ENCODE measurements around the gene XPO5.

Gene XPO5

DNA sequence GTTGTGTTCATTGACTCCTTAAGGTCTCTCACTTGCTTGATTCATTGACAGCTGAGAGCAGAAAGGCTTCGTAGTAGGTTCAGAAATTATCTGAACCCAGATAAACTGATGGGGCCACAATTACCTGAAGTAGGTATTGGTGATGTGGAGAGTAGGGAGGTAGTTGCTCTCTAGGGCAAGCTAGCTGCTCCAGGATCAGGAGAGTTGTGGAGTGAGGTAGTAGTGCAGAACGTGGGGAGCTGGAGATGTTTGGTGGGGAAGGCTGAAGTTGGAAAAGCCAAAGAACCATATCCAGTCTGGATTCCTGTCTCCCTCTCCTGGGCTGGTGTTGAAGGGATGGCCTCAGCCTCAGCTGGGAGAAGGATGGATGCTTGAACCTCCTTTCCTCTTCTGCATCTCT, 82.6 kb downstream of the XPO5 start:
- H3K14ac ChIP-seq (ENCODE audit: low read length in 2 of 2): no peak overlapping the region
- H4K8ac ChIP-seq (ENCODE audit: low read length): no peak overlapping the region
- H3K4me1 ChIP-seq (ENCODE audit: control insufficient read depth, insufficient read depth, low read depth, low read length): peaks cover 36% of the 10 kb centered on the region
- H2BK12ac ChIP-seq (ENCODE audit: low read length in 2 of 2): no peak overlapping the region
- no peak overlapping the region for H2BK5ac ChIP-seq (ENCODE audit: low read depth, low read length, poor library complexity, severe bottlenecking)
- no peak overlapping the region for H2BK15ac ChIP-seq (ENCODE audit: low read depth, poor library complexity, severe bottlenecking)
- H3K4me2 ChIP-seq (ENCODE audit: low read length, poor library complexity, severe bottlenecking): no peak overlapping the region
- H3K9me3 ChIP-seq (ENCODE audit: control insufficient read depth, low read length): no peaks in the 10 kb centered on the region
- H3K23ac ChIP-seq (ENCODE audit: low read length in 2 of 2): no peak overlapping the region
- H2AFZ ChIP-seq (ENCODE audit: low read depth, low read length): no peak overlapping the region
- no peak overlapping the region for H3K4me3 ChIP-seq (ENCODE audit: insufficient read depth in 1 of 2, low read depth in 1 of 2, low read length in 2 of 2)
- no peak overlapping the region for H4K91ac ChIP-seq (ENCODE audit: low read length)
- WGBS: 66% methylated on average over 2 of the region's 2 CpGs
- peaks cover 27% of the 10 kb centered on the region for H3K79me1 ChIP-seq (replicated peaks; ENCODE audit: low read length, poor library complexity, severe bottlenecking)
- H3K36me3 ChIP-seq (ENCODE audit: control insufficient read depth in 1 of 2, insufficient read depth in 2 of 2, low read depth in 1 of 2, low read length in 2 of 2): peaks cover 9 to 30% of the 10 kb centered on the region in 2 experiments
- no peak overlapping the region for H3K27ac ChIP-seq (ENCODE audit: low read length, poor library complexity, severe bottlenecking)
- H3K18ac ChIP-seq (ENCODE audit: low read depth in 1 of 2, low read length in 2 of 2): no peak overlapping the region
- no peak for DNase-seq
- no peak overlapping the region for H2AK5ac ChIP-seq (ENCODE audit: low read length, severe bottlenecking)
- H3K4ac ChIP-seq (ENCODE audit: low read depth in 1 of 2, low read length in 2 of 2): no peak overlapping the region
- no peak overlapping the region for H2BK120ac ChIP-seq (ENCODE audit: low read depth, low read length)
- no peaks in the 10 kb centered on the region for H3K27me3 ChIP-seq (ENCODE audit: control insufficient read depth in 1 of 2, insufficient read depth in 1 of 2, low read length in 2 of 2)
- no peak overlapping the region for H3K9ac ChIP-seq (ENCODE audit: low read length)

DNA sequence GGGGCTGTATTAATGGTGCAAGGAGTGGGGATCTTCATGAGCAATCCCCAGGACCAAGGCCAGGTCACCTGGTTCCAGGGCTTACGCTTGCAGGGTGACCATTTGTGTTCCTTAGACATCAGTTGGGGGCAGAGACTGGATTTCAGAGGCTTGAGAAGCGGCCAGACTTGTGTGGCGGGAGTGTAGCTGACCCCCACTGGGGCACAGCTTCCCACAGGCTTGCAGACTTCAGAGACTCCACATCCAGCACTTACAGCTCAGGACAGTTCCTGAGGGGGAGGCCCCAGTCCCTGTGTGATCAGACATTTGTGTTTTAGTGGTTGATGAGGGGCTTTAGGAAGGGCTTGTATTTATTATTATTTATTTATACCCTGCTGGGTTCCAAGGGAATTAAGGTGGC, 83.2 kb downstream of the XPO5 start:
- Histone ChIP-seq H2BK120ac (ENCODE audit: low read depth, low read length) (no peak overlapping the region), H3K23ac (ENCODE audit: low read length in 2 of 2) (no peak overlapping the region), H3K4ac (ENCODE audit: low read depth in 1 of 2, low read length in 2 of 2) (no peak overlapping the region), H4K91ac (ENCODE audit: low read length) (no peak overlapping the region), H3K27me3 (ENCODE audit: control insufficient read depth in 1 of 2, insufficient read depth in 1 of 2, low read length in 2 of 2) (no peaks in the 10 kb centered on the region), H3K4me1 (ENCODE audit: control insufficient read depth, insufficient read depth, low read depth, low read length) (peaks cover 34% of the 10 kb centered on the region), H4K8ac (ENCODE audit: low read length) (no peak overlapping the region), H2BK5ac (ENCODE audit: low read depth, low read length, poor library complexity, severe bottlenecking) (no peak overlapping the region), H3K36me3 (ENCODE audit: control insufficient read depth in 1 of 2, insufficient read depth in 2 of 2, low read depth in 1 of 2, low read length in 2 of 2) (peaks cover 4 to 26% of the 10 kb centered on the region in 2 experiments), H2AFZ (ENCODE audit: low read depth, low read length) (no peak overlapping the region), H3K79me1 (replicated peaks; ENCODE audit: low read length, poor library complexity, severe bottlenecking) (peaks cover 26% of the 10 kb centered on the region), H2BK12ac (ENCODE audit: low read length in 2 of 2) (no peak overlapping the region), H3K27ac (ENCODE audit: low read length, poor library complexity, severe bottlenecking) (no peak overlapping the region), H3K4me2 (ENCODE audit: low read length, poor library complexity, severe bottlenecking) (no peak overlapping the region), H3K4me3 (ENCODE audit: insufficient read depth in 1 of 2, low read depth in 1 of 2, low read length in 2 of 2) (peak overlapping the region in 1 of 2 experiments; percentile 15), H2AK5ac (ENCODE audit: low read length, severe bottlenecking) (no peak overlapping the region), H2BK15ac (ENCODE audit: low read depth, poor library complexity, severe bottlenecking) (no peak overlapping the region), H3K9me3 (ENCODE audit: control insufficient read depth, low read length) (no peaks in the 10 kb centered on the region), H3K9ac (ENCODE audit: low read length) (no peak overlapping the region), H3K14ac (ENCODE audit: low read length in 2 of 2) (no peak overlapping the region), H3K18ac (ENCODE audit: low read depth in 1 of 2, low read length in 2 of 2) (no peak overlapping the region)
- DNase-seq: no peak
- WGBS: 94% methylated on average over 3 of the region's 3 CpGs

DNA sequence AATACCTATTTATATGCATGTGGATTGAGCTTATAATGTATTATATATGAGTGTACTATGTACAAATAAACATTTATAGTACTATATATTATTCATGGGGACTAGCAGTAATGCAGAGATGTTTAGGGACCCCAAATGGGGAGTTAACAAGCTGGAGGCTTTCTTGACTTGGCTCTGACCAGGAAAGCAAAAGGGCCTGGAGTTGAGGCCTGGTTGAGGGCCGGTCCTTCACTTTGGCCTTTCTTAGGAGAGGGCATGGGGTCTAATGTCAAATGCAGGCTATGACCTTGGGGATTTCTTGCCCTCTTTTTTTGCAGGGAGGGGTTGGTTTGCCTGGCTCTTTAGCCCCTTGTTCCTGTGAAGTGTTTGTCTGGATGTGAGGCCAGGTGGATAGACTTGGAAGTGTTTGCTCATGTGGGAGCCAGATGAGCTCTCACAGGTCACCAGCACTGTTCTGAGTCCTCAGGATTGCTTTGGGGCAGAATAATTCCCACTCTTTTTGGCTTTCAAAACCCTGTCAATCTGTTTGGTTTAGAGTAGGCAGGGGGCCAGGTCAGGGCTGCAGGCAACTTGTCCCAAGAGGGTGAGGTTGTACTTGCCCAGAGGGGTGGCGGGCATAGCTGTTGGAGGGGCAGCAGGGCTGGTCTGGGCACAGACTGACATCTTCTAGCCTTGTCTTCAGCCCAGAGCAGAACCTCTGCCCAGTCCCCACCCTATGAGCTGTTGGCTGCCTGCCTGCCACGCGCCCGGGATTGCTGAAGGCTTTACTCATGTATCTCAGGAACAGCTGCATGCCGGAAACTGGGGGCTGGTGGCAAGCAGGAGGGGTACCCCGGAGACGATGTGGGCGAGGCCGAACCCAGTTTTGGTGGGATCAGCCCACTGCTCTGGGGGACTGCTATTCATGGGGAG, 83.8 kb downstream of the XPO5 start:
- Histone ChIP-seq H3K4me2 (ENCODE audit: low read length, poor library complexity, severe bottlenecking) (no peak overlapping the region), H3K79me1 (replicated peaks; ENCODE audit: low read length, poor library complexity, severe bottlenecking) (peaks cover 24% of the 10 kb centered on the region), H3K14ac (ENCODE audit: low read length in 2 of 2) (no peak overlapping the region), H2BK5ac (ENCODE audit: low read depth, low read length, poor library complexity, severe bottlenecking) (no peak overlapping the region), H2BK12ac (ENCODE audit: low read length in 2 of 2) (no peak overlapping the region), H3K36me3 (ENCODE audit: control insufficient read depth in 1 of 2, insufficient read depth in 2 of 2, low read depth in 1 of 2, low read length in 2 of 2) (peaks cover 0 to 22% of the 10 kb centered on the region in 2 experiments), H3K4me1 (ENCODE audit: control insufficient read depth, insufficient read depth, low read depth, low read length) (peaks cover 31% of the 10 kb centered on the region), H4K91ac (ENCODE audit: low read length) (no peak overlapping the region), H3K9ac (ENCODE audit: low read length) (peak overlapping the region; percentile 49), H3K27ac (ENCODE audit: low read length, poor library complexity, severe bottlenecking) (no peak overlapping the region), H2AFZ (ENCODE audit: low read depth, low read length) (no peak overlapping the region), H3K27me3 (ENCODE audit: control insufficient read depth in 1 of 2, insufficient read depth in 1 of 2, low read length in 2 of 2) (no peaks in the 10 kb centered on the region), H3K4me3 (ENCODE audit: insufficient read depth in 1 of 2, low read depth in 1 of 2, low read length in 2 of 2) (peak overlapping the region in 1 of 2 experiments; percentile 46), H3K18ac (ENCODE audit: low read depth in 1 of 2, low read length in 2 of 2) (no peak overlapping the region), H2BK120ac (ENCODE audit: low read depth, low read length) (no peak overlapping the region), H3K23ac (ENCODE audit: low read length in 2 of 2) (no peak overlapping the region), H3K4ac (ENCODE audit: low read depth in 1 of 2, low read length in 2 of 2) (no peak overlapping the region), H3K9me3 (ENCODE audit: control insufficient read depth, low read length) (no peaks in the 10 kb centered on the region), H2BK15ac (ENCODE audit: low read depth, poor library complexity, severe bottlenecking) (no peak overlapping the region), H4K8ac (ENCODE audit: low read length) (no peak overlapping the region), H2AK5ac (ENCODE audit: low read length, severe bottlenecking) (no peak overlapping the region)
- WGBS: 89% methylated on average over 9 of the region's 10 CpGs
- no peak for DNase-seq

DNA sequence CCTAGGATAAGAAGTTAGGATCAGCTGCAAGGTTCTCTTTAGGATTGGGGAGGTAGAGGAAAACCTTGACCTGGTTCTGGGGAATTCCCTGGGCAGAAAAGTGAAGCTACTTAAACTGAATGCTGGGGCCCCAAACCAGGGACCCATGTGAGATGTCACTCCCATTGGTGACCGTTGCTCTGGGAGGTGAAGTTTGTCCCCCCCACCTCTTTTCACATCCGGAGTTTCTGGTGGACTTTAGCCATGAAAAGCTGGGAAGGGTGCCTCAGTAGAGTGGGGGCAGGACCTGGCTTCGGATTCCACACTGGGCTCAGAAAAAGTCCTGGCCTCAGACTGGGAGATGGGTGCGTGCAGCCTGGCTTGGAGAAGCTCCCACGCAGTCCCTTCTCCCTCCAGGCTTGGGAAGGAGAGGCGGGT, 85.3 kb downstream of the XPO5 start:
- Histone ChIP-seq H4K8ac (ENCODE audit: low read length) (no peak overlapping the region), H2BK120ac (ENCODE audit: low read depth, low read length) (no peak overlapping the region), H3K4me3 (ENCODE audit: insufficient read depth in 1 of 2, low read depth in 1 of 2, low read length in 2 of 2) (no peak overlapping the region), H2BK5ac (ENCODE audit: low read depth, low read length, poor library complexity, severe bottlenecking) (no peak overlapping the region), H3K79me1 (replicated peaks; ENCODE audit: low read length, poor library complexity, severe bottlenecking) (peaks cover 28% of the 10 kb centered on the region), H3K27me3 (ENCODE audit: control insufficient read depth in 1 of 2, insufficient read depth in 1 of 2, low read length in 2 of 2) (no peaks in the 10 kb centered on the region), H3K4me1 (ENCODE audit: control insufficient read depth, insufficient read depth, low read depth, low read length) (peaks cover 16% of the 10 kb centered on the region), H3K27ac (ENCODE audit: low read length, poor library complexity, severe bottlenecking) (no peak overlapping the region), H3K14ac (ENCODE audit: low read length in 2 of 2) (no peak overlapping the region), H3K18ac (ENCODE audit: low read depth in 1 of 2, low read length in 2 of 2) (no peak overlapping the region), H2BK12ac (ENCODE audit: low read length in 2 of 2) (no peak overlapping the region), H3K4me2 (ENCODE audit: low read length, poor library complexity, severe bottlenecking) (no peak overlapping the region), H3K23ac (ENCODE audit: low read length in 2 of 2) (no peak overlapping the region), H3K9me3 (ENCODE audit: control insufficient read depth, low read length) (no peaks in the 10 kb centered on the region), H2AFZ (ENCODE audit: low read depth, low read length) (no peak overlapping the region), H3K9ac (ENCODE audit: low read length) (no peak overlapping the region), H2AK5ac (ENCODE audit: low read length, severe bottlenecking) (no peak overlapping the region), H4K91ac (ENCODE audit: low read length) (no peak overlapping the region), H2BK15ac (ENCODE audit: low read depth, poor library complexity, severe bottlenecking) (no peak overlapping the region), H3K36me3 (ENCODE audit: control insufficient read depth in 1 of 2, insufficient read depth in 2 of 2, low read depth in 1 of 2, low read length in 2 of 2) (peaks cover 0 to 22% of the 10 kb centered on the region in 2 experiments), H3K4ac (ENCODE audit: low read depth in 1 of 2, low read length in 2 of 2) (no peak overlapping the region)
- no peak for DNase-seq
- 89% methylated on average over 6 of the region's 6 CpGs for WGBS

All from mesenchymal stem cell (in vitro differentiated cells and primary cell).